ENCODE measurements around the gene WARS2. TPM values are rescaled to one million over a fixed set of nuclear protein-coding genes. Genes with fewer than 3 reads are reported as not detected.
"Not testable (repeated sequence)": the region's sequence is repeated elsewhere in the genome, so short reads cannot be mapped to it uniquely, and the experiment has no call there.

WARS2 gene
- total RNA-seq, result 10 to 100 TPM; 18.1 to 19.4 TPM
- polyA plus RNA-seq, result 15.5 TPM

DNA sequence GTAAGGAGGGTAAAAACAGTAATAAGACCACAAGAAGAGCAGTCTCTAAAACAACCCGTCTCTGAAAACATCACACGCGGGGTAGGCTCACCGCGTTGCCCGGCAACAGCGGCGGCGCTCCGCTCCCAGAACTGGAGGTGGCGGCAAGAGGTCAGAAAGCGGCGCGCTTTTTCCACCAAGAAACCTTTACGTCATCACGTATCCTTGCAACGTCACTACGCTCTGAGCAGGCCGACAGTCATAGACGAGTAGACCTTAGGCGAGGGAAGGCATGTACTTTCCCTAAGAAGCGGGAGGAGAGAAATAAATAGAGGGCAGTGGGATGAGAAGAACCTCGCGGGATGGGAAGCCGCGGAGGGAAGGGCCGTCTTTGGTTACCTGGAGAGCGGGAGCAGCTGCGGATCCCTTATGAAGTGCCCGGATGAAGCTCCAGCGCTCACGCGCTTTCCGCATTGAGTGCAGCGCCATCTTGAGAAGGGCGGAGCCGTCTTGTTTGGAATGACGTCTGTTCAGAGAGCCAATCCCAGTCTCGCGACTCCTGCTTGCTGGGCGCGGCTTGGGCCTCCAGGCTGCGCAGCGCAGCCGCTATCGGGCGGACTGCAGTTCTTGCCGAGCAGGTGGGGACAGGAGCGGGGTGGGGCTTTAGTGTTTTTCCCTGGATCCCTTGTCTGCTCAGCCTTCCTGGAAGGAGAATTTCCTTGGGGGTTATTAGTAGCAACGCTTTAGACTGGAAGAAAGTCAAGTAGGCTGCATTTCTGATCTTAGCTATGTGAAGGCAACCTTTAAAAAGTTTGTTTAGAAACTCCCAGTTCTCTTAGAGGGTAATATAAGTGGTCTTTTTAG lies at the start of gene WARS2:
Gene WARS2, minus strand, starts transcription at position 477 of the 843 bp plus-strand sequence. Its CDS starts 9 bp downstream, at position 468.
- no peak within 1 kb of the TSS for H3K27ac Mint-ChIP-seq
- H3K27me3 ChIP-seq (ENCODE audit: insufficient read depth, low read length, poor library complexity, severe bottlenecking), result no peaks in the 10 kb centered on the region
- DNase-seq, result peak; percentile 86 to 97 (median 97)
- peak within 1 kb of the TSS; percentile 78 for H3K4me3 ChIP-seq (ENCODE audit: low read length)
- H3K9me3 Mint-ChIP-seq, result no peaks in the 10 kb centered on the region
- peaks cover 18 to 44% (median 19%) of the 10 kb centered on the region in 3 donors for H3K4me1 Mint-ChIP-seq
- peaks cover 14% of the 10 kb centered on the region for H3K4me1 ChIP-seq (ENCODE audit: insufficient read depth, low read length)
- CTCF ChIA-PET, result no interaction called here
- H3K27ac ChIP-seq (ENCODE audit: low read depth, low read length), result peak within 1 kb of the TSS; percentile 100
- H3K36me3 Mint-ChIP-seq, result peaks cover 0 to 9% (median 5%) of the 10 kb centered on the region in 3 donors
- no peaks in the 10 kb centered on the region for H3K27me3 Mint-ChIP-seq
- POLR2A ChIA-PET, result no interaction called here
- no peaks in the 10 kb centered on the region for H3K9me3 ChIP-seq (ENCODE audit: low read length)
- no peaks in the 10 kb centered on the region for H3K36me3 ChIP-seq (ENCODE audit: insufficient read depth, low read length)
- no peak within 1 kb of the TSS for H3K4me3 Mint-ChIP-seq

DNA sequence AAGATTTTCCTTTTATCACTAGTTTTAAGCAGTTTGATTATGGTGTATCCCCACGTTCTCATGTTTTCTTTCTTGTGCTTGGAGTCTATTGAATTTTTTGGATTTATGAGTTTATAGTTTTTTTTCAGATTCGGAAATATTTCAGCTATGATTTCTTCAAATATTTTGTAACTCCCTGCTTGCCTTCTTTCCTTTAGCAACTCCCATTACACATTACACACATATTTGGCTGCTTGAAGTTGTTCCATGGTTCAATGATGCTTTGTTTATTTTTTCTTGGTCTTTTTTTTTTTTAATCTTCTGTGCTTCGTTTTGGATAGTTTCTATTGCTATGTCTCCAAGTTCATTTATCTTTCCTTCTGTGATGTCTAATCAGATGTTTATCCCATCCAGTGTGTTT lies 48.5 kb upstream of the WARS2 start:
- Histone ChIP-seq H3K27ac (ENCODE audit: low read depth, low read length) (no peak overlapping the region), H3K9me3 (ENCODE audit: low read length) (no peaks in the 10 kb centered on the region), H3K4me1 (ENCODE audit: insufficient read depth, low read length) (no peaks in the 10 kb centered on the region), H3K27me3 (ENCODE audit: insufficient read depth, low read length, poor library complexity, severe bottlenecking) (no peaks in the 10 kb centered on the region), H3K4me3 (ENCODE audit: low read length) (no peak overlapping the region), H3K36me3 (ENCODE audit: insufficient read depth, low read length) (no peaks in the 10 kb centered on the region)
- DNase-seq, result no peak
- H3K27me3 Mint-ChIP-seq, result no peaks in the 10 kb centered on the region
- peaks cover 27 to 65% (median 38%) of the 10 kb centered on the region in 3 donors for H3K36me3 Mint-ChIP-seq
- no peak overlapping the region for H3K4me3 Mint-ChIP-seq
- POLR2A ChIA-PET, result no interaction called here
- CTCF ChIA-PET, result no interaction called here
- peaks cover 5 to 36% (median 10%) of the 10 kb centered on the region in 5 donors for H3K9me3 Mint-ChIP-seq
- no peaks in the 10 kb centered on the region for H3K4me1 Mint-ChIP-seq
- no peak overlapping the region for H3K27ac Mint-ChIP-seq

DNA sequence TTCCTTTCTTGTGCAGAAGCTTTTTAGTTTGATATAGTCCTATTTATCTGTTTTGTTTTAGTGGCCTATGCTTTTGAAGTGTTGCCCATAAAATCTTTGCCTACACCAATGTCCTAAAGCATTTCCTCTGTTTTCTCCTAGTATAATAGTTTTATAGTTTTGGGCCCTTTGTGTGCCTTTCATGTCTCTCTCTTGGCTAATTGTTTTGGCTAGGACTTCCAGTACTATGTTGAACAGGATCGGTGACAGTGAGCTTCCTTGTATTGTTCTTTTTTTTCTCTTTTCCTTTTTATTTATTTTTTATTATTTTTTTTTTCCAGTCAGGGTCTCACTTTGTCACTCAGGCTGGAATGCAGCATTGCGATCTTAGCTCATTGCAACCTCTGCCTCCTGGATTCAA lies 47.0 kb upstream of the WARS2 start:
- Mint-ChIP-seq H3K27ac (peak overlapping the region in 1 of 8 donors; percentile 51), H3K36me3 (peaks cover 27 to 61% (median 36%) of the 10 kb centered on the region in 3 donors), H3K9me3 (peaks cover 5 to 33% (median 10%) of the 10 kb centered on the region in 5 donors), H3K4me3 (no peak overlapping the region), H3K27me3 (no peaks in the 10 kb centered on the region), H3K4me1 (no peaks in the 10 kb centered on the region)
- Histone ChIP-seq H3K36me3 (ENCODE audit: insufficient read depth, low read length) (no peaks in the 10 kb centered on the region), H3K4me1 (ENCODE audit: insufficient read depth, low read length) (no peaks in the 10 kb centered on the region), H3K4me3 (ENCODE audit: low read length) (no peak overlapping the region), H3K27ac (ENCODE audit: low read depth, low read length) (no peak overlapping the region), H3K9me3 (ENCODE audit: low read length) (no peaks in the 10 kb centered on the region), H3K27me3 (ENCODE audit: insufficient read depth, low read length, poor library complexity, severe bottlenecking) (no peaks in the 10 kb centered on the region)
- ChIA-PET CTCF (no interaction called here), POLR2A (no interaction called here)
- DNase-seq, result no peak

DNA sequence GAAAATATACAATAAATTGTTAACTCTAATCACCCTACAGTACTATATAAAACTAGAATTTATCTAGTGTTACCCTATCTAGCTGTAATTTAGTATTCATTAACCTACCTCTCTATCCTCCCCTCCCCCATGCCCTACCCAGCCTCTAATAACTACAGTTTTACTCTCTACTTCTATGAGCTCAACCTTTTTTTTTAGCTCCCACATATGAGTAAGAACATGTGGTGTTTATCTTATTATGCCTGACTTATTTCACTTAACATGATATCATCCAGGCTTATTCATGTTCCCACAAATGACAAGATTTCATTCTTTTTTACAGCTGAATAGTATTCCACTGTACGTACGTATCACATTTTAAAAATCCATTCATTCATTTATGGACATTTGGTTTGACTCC lies 46.0 kb upstream of the WARS2 start:
- H3K27ac ChIP-seq (ENCODE audit: low read depth, low read length), result no peak overlapping the region
- no peak overlapping the region for H3K4me3 Mint-ChIP-seq
- H3K9me3 ChIP-seq (ENCODE audit: low read length), result no peaks in the 10 kb centered on the region
- H3K4me1 Mint-ChIP-seq, result no peaks in the 10 kb centered on the region
- CTCF ChIA-PET, result no interaction called here
- no peaks in the 10 kb centered on the region for H3K27me3 Mint-ChIP-seq
- no peak for DNase-seq
- no peaks in the 10 kb centered on the region for H3K36me3 ChIP-seq (ENCODE audit: insufficient read depth, low read length)
- POLR2A ChIA-PET, result no interaction called here
- no peaks in the 10 kb centered on the region for H3K27me3 ChIP-seq (ENCODE audit: insufficient read depth, low read length, poor library complexity, severe bottlenecking)
- H3K9me3 Mint-ChIP-seq, result peaks cover 5 to 31% (median 10%) of the 10 kb centered on the region in 5 donors
- H3K27ac Mint-ChIP-seq, result no peak overlapping the region
- peaks cover 27 to 62% (median 35%) of the 10 kb centered on the region in 3 donors for H3K36me3 Mint-ChIP-seq
- no peaks in the 10 kb centered on the region for H3K4me1 ChIP-seq (ENCODE audit: insufficient read depth, low read length)
- no peak overlapping the region for H3K4me3 ChIP-seq (ENCODE audit: low read length)

DNA sequence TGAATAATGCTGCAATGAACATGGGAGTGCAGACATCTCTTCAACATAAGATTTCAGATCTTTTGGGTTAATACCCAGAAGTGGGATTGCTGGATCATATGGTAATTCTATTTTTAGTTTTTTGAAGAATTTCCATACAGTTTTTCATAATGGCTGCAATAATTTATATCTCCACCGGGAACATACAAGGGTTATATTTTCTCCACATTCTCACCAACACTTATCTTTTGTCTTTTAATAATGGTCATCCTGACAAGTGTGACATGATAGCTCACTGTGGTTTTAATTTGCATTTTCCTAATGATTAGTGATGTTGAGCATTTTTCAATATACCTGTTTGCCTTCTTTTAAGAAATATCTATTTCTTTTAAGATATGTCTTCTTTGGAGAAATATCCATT lies 44.5 kb upstream of the WARS2 start:
- no peaks in the 10 kb centered on the region for H3K4me1 ChIP-seq (ENCODE audit: insufficient read depth, low read length)
- H3K9me3 Mint-ChIP-seq, result peaks cover 5 to 36% (median 15%) of the 10 kb centered on the region in 5 donors
- no peak overlapping the region for H3K27ac ChIP-seq (ENCODE audit: low read depth, low read length)
- ChIA-PET POLR2A (no interaction called here), CTCF (no interaction called here)
- H3K36me3 Mint-ChIP-seq, result peaks cover 21 to 60% (median 38%) of the 10 kb centered on the region in 3 donors
- no peak overlapping the region for H3K4me3 ChIP-seq (ENCODE audit: low read length)
- no peak overlapping the region for H3K27ac Mint-ChIP-seq
- no peaks in the 10 kb centered on the region for H3K27me3 ChIP-seq (ENCODE audit: insufficient read depth, low read length, poor library complexity, severe bottlenecking)
- DNase-seq, result no peak
- no peak overlapping the region for H3K4me3 Mint-ChIP-seq
- H3K9me3 ChIP-seq (ENCODE audit: low read length), result no peaks in the 10 kb centered on the region
- H3K36me3 ChIP-seq (ENCODE audit: insufficient read depth, low read length), result no peaks in the 10 kb centered on the region
- H3K27me3 Mint-ChIP-seq, result no peaks in the 10 kb centered on the region
- no peaks in the 10 kb centered on the region for H3K4me1 Mint-ChIP-seq

DNA sequence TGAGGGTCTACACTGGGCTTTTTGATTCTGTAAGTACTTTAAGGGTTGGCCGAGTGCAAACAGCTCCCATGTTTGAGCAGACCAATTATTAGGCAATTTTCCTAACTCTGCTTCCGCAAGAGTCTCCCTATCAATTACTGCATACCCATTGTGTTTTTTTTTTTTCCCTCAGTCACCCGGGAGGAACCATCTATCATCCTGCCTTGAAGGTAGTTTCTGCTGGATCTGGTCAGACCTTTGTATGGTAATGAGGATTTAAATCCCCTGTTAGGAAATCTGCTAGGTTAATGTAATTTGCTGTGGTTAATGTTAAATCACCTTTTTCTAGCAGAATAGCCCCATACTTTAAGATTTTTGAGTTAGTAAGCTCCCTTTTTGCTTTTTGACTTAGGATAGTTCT lies 40.8 kb upstream of the WARS2 start:
- no peak overlapping the region for H3K4me3 ChIP-seq (ENCODE audit: low read length)
- no peak overlapping the region for H3K4me3 Mint-ChIP-seq
- peaks cover 0 to 21% (median 6%) of the 10 kb centered on the region in 5 donors for H3K9me3 Mint-ChIP-seq
- no peak overlapping the region for H3K27ac ChIP-seq (ENCODE audit: low read depth, low read length)
- ChIA-PET CTCF (no interaction called here), POLR2A (no interaction called here)
- H3K36me3 Mint-ChIP-seq, result peaks cover 33 to 47% (median 37%) of the 10 kb centered on the region in 3 donors
- no peaks in the 10 kb centered on the region for H3K4me1 ChIP-seq (ENCODE audit: insufficient read depth, low read length)
- H3K9me3 ChIP-seq (ENCODE audit: low read length), result no peaks in the 10 kb centered on the region
- no peak for DNase-seq
- no peak overlapping the region for H3K27ac Mint-ChIP-seq
- H3K27me3 Mint-ChIP-seq, result peaks cover 0 to 1% of the 10 kb centered on the region in 2 donors
- H3K27me3 ChIP-seq (ENCODE audit: insufficient read depth, low read length, poor library complexity, severe bottlenecking), result no peaks in the 10 kb centered on the region
- H3K4me1 Mint-ChIP-seq, result no peaks in the 10 kb centered on the region
- H3K36me3 ChIP-seq (ENCODE audit: insufficient read depth, low read length), result no peaks in the 10 kb centered on the region

DNA sequence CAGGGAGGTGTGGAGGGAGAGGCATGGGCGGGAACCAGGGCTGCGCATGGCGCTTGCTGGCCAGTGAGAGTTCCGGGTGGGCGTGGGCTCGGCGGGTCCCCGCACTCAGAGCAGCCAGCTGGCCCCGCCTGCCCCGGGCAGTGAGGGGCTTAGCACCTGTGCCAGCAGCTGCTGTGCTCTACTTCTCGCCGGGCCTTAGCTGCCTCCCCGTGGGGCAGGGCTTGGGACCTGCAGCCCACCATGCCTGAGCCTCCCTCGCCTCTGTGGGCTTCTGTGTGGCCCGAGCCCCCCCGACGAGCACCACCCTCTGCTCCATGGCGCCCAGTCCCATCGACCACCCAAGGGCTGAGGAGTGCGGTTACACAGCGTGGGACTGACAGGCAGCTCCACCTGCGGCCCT lies 38.6 kb upstream of the WARS2 start:
- no peak overlapping the region for H3K4me3 ChIP-seq (ENCODE audit: low read length)
- no peaks in the 10 kb centered on the region for H3K9me3 ChIP-seq (ENCODE audit: low read length)
- ChIA-PET POLR2A (no interaction called here), CTCF (no interaction called here)
- DNase-seq, result no peak
- H3K4me1 Mint-ChIP-seq, result no peaks in the 10 kb centered on the region
- H3K27ac Mint-ChIP-seq, result no peak overlapping the region
- H3K36me3 ChIP-seq (ENCODE audit: insufficient read depth, low read length), result no peaks in the 10 kb centered on the region
- H3K9me3 Mint-ChIP-seq, result peaks cover 0 to 27% (median 6%) of the 10 kb centered on the region in 5 donors
- peaks cover 0 to 1% of the 10 kb centered on the region in 2 donors for H3K27me3 Mint-ChIP-seq
- peaks cover 34 to 56% (median 48%) of the 10 kb centered on the region in 3 donors for H3K36me3 Mint-ChIP-seq
- H3K4me1 ChIP-seq (ENCODE audit: insufficient read depth, low read length), result no peaks in the 10 kb centered on the region
- H3K27ac ChIP-seq (ENCODE audit: low read depth, low read length), result no peak overlapping the region
- H3K27me3 ChIP-seq (ENCODE audit: insufficient read depth, low read length, poor library complexity, severe bottlenecking), result no peaks in the 10 kb centered on the region
- H3K4me3 Mint-ChIP-seq, result no peak overlapping the region

DNA sequence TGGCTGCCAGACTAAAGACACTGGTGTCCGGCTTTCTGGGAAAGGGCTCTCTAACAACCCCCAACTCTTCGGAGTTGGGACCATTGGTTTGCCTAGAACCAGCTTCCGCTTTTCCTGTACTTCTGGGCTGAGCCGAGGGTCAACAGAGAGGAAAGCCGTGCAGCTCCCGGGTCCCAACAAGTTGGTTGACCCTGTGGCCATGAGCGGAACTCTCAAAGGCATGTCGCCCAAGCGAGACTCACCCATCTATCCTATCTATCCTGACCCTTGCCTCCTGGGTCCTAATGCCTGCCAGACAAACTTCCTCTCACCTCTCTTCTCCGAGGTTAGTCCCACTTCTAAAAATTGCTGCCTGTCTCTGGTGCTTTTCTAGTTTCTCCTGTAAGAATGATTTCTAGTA lies 32.5 kb upstream of the WARS2 start:
- H3K27ac Mint-ChIP-seq; DNase-seq; H3K4me3 Mint-ChIP-seq; POLR2A ChIA-PET; H3K27me3 ChIP-seq (ENCODE audit: insufficient read depth, low read length, poor library complexity, severe bottlenecking); H3K4me3 ChIP-seq (ENCODE audit: low read length); H3K4me1 Mint-ChIP-seq; H3K4me1 ChIP-seq (ENCODE audit: insufficient read depth, low read length); H3K36me3 ChIP-seq (ENCODE audit: insufficient read depth, low read length); H3K27me3 Mint-ChIP-seq; CTCF ChIA-PET; H3K27ac ChIP-seq (ENCODE audit: low read depth, low read length); H3K9me3 ChIP-seq (ENCODE audit: low read length): not testable (repeated sequence)
- peaks cover 0 to 22% (median 4%) of the 10 kb centered on the region in 5 donors for H3K9me3 Mint-ChIP-seq
- H3K36me3 Mint-ChIP-seq, result peaks cover 41 to 75% (median 61%) of the 10 kb centered on the region in 3 donors
